Liver (tissue), 3 donors: ENCODE results near the gene FTO.

ENCODE experiments used
- CTCF ChIP-seq: fragments of 150-350 bp; IDR thresholded peaks from 2 replicates; pipeline ENCODE4 v1.5.1; 2017; ENCODE audit warnings: improper control_type of control experiment, low read depth, low read length; ENCODE audit not compliant: missing input control
- EGR1 ChIP-seq, 2 donors: IDR thresholded peaks; 2 replicates each; pipeline ENCODE4 v1.6.1; 2016 to 2018; ENCODE audit warnings: antibody characterized with exemption in 2 of 2, low read depth in 2 of 2
- FOXA1 ChIP-seq: IDR thresholded peaks from 2 replicates; pipeline ENCODE4 v1.6.1; 2016; ENCODE audit warnings: antibody characterized with exemption
- GABPA ChIP-seq, 2 donors: IDR thresholded peaks in 1 of 2; conservative IDR thresholded peaks in 1 of 2; 2 replicates each; pipeline ENCODE4 v1.6.1; 2016; ENCODE audit warnings: antibody characterized with exemption in 2 of 2, mild to moderate bottlenecking in 1 of 2, moderate library complexity in 1 of 2
- JUND ChIP-seq, 2 donors: IDR thresholded peaks; 2 replicates each; pipeline ENCODE4 v1.6.1; 2016; ENCODE audit warnings: antibody characterized with exemption in 2 of 2
- MAX ChIP-seq: IDR thresholded peaks from 2 replicates; pipeline ENCODE4 v1.6.1; 2016; ENCODE audit warnings: antibody characterized with exemption
- NR2F2 ChIP-seq: IDR thresholded peaks from 2 replicates; pipeline ENCODE4 v1.6.1; 2016; ENCODE audit warnings: antibody characterized with exemption
- RAD21 ChIP-seq, 2 donors: IDR thresholded peaks; 2 replicates each; pipeline ENCODE4 v1.6.1; 2016; ENCODE audit warnings: antibody characterized with exemption in 2 of 2, mild to moderate bottlenecking in 2 of 2
- REST ChIP-seq: IDR thresholded peaks from 2 replicates; pipeline ENCODE4 v1.6.1; 2016; ENCODE audit warnings: antibody characterized with exemption, mild to moderate bottlenecking
- RXRA ChIP-seq, 2 donors: IDR thresholded peaks; 2 replicates each; pipeline ENCODE4 v1.6.1; 2017 to 2018; ENCODE audit warnings: antibody characterized with exemption in 2 of 2, mild to moderate bottlenecking in 1 of 2
- SP1 ChIP-seq: IDR thresholded peaks from 2 replicates; pipeline ENCODE4 v1.6.1; 2018; ENCODE audit warnings: antibody characterized with exemption, mild to moderate bottlenecking
- TAF1 ChIP-seq: conservative IDR thresholded peaks from 2 replicates; pipeline ENCODE4 v1.6.1; 2016; ENCODE audit warnings: antibody characterized with exemption, mild to moderate bottlenecking
- YY1 ChIP-seq: IDR thresholded peaks from 2 replicates; pipeline ENCODE4 v1.6.1; 2016; ENCODE audit warnings: antibody characterized with exemption, mild to moderate bottlenecking
- ZBTB33 ChIP-seq: IDR thresholded peaks from 2 replicates; pipeline ENCODE4 v1.6.1; 2016; ENCODE audit warnings: antibody characterized with exemption
- donor health status: healthy.
- donor health status: healthy.

GRCh38 chr16:53769185-53769584, 65.2 kb downstream of the FTO start:
- TF ChIP-seq ZBTB33 (no peak), RAD21 (IDR thresholded peaks at IDR 0.05) (no peak), CTCF (no peak), GABPA (IDR thresholded peaks at IDR 0.05 in 1 of 2, conservative IDR thresholded peaks at IDR 0.05 in 1 of 2) (no peak), REST (no peak), MAX (no peak), RXRA (IDR thresholded peaks at IDR 0.05) (no peak), FOXA1 (no peak), TAF1 (no peak), EGR1 (IDR thresholded peaks at IDR 0.05; ENCODE audit: low read depth in 2 of 2) (no peak), NR2F2 (no peak), JUND (IDR thresholded peaks at IDR 0.05) (no peak), SP1 (no peak), YY1 (no peak)
